ENCODE data around the gene LRP8. TPM values are rescaled to one million over a fixed set of nuclear protein-coding genes. Genes with fewer than 3 reads are reported as not detected.

Gene LRP8
- polyA plus RNA-seq, 6 donors from 2014 or later = 0.21 to 1.5 (median 0.57) TPM; not detected in 1

GRCh38 chr1:53331446-53332185, 3.7 kb upstream of the LRP8 start:
- Mint-ChIP-seq H3K4me3 (no peak overlapping the region), H3K4me1 (peaks cover 10 to 23% (median 18%) of the 10 kb centered on the region in 3 donors), H3K9me3 (no peaks in the 10 kb centered on the region), H3K27ac (peak overlapping the region in 2 of 6 donors; percentile 14 to 56), H3K36me3 (no peaks in the 10 kb centered on the region), H3K27me3 (no peaks in the 10 kb centered on the region)
- DNase-seq = no peak
- ATAC-seq (ENCODE audit: low read depth in 2 of 2) = no peak

GRCh38 chr1:53330819-53331218, 2.9 kb upstream of the LRP8 start:
- H3K4me3 Mint-ChIP-seq = peak overlapping the region in 1 of 8 donors; percentile 63
- peaks cover 12 to 30% (median 24%) of the 10 kb centered on the region in 3 donors for H3K4me1 Mint-ChIP-seq
- no peak overlapping the region for H3K27ac Mint-ChIP-seq
- ATAC-seq (ENCODE audit: low read depth in 2 of 2) (no peak), DNase-seq (no peak)
- no peaks in the 10 kb centered on the region for H3K27me3 Mint-ChIP-seq
- H3K36me3 Mint-ChIP-seq = no peaks in the 10 kb centered on the region
- no peaks in the 10 kb centered on the region for H3K9me3 Mint-ChIP-seq

- no peaks in the 10 kb centered on the region for H3K36me3 Mint-ChIP-seq
- peaks cover 9 to 26% (median 17%) of the 10 kb centered on the region in 3 donors for H3K4me1 Mint-ChIP-seq
Measured at GRCh38 chr1:53328541-53329499, 950 bp upstream of the LRP8 start.

GRCh38 chr1:53327182-53327913, 522 bp downstream of the LRP8 start:
- peak overlapping the region in 5 of 6 donors; percentile 4 to 86 (median 68) for H3K27ac Mint-ChIP-seq
- peaks cover 9 to 26% (median 19%) of the 10 kb centered on the region in 3 donors for H3K4me1 Mint-ChIP-seq
- H3K9me3 Mint-ChIP-seq = no peaks in the 10 kb centered on the region
- ATAC-seq (ENCODE audit: low read depth in 2 of 2) (peak; percentile 7 to 11), DNase-seq (peak; percentile 29)
- no peaks in the 10 kb centered on the region for H3K36me3 Mint-ChIP-seq
- no peaks in the 10 kb centered on the region for H3K27me3 Mint-ChIP-seq
- H3K4me3 Mint-ChIP-seq = peak overlapping the region; percentile 90 to 98 (median 94)

More at GRCh38 chr1:53328541-53329499, 950 bp upstream of the LRP8 start:
- no peak for DNase-seq
- no peaks in the 10 kb centered on the region for H3K9me3 Mint-ChIP-seq
- H3K4me3 Mint-ChIP-seq = peak overlapping the region; percentile 84 to 97 (median 94)
- no peaks in the 10 kb centered on the region for H3K27me3 Mint-ChIP-seq
- ATAC-seq (ENCODE audit: low read depth in 2 of 2) = no peak
- peak overlapping the region in 1 of 6 donors; percentile 72 for H3K27ac Mint-ChIP-seq

- H3K4me3 Mint-ChIP-seq = peak overlapping the region; percentile 90 to 98 (median 94)
- H3K4me1 Mint-ChIP-seq = peaks cover 9 to 27% (median 22%) of the 10 kb centered on the region in 3 donors
- no peaks in the 10 kb centered on the region for H3K27me3 Mint-ChIP-seq
- peak overlapping the region in 4 of 6 donors; percentile 68 to 86 (median 72) for H3K27ac Mint-ChIP-seq
- DNase-seq = no peak
- no peaks in the 10 kb centered on the region for H3K36me3 Mint-ChIP-seq
- no peaks in the 10 kb centered on the region for H3K9me3 Mint-ChIP-seq
- ATAC-seq (ENCODE audit: low read depth in 2 of 2) = peak; percentile 11 to 14
Measured at GRCh38 chr1:53326598-53327181, 1.2 kb downstream of the LRP8 start.

- ATAC-seq (ENCODE audit: low read depth in 2 of 2) = peak; percentile 88 to 90
- Mint-ChIP-seq H3K9me3 (no peaks in the 10 kb centered on the region), H3K4me1 (peaks cover 10 to 32% (median 22%) of the 10 kb centered on the region in 3 donors), H3K36me3 (no peaks in the 10 kb centered on the region), H3K4me3 (peak overlapping the region; percentile 90 to 98 (median 94)), H3K27me3 (no peaks in the 10 kb centered on the region), H3K27ac (peak overlapping the region; percentile 58 to 91 (median 78))
- peak; percentile 90 for DNase-seq
Measured at GRCh38 chr1:53326088-53326597, 1.7 kb downstream of the LRP8 start.

- Mint-ChIP-seq H3K27me3 (no peaks in the 10 kb centered on the region), H3K4me3 (peak overlapping the region; percentile 90 to 98 (median 94)), H3K36me3 (no peaks in the 10 kb centered on the region), H3K4me1 (peaks cover 12 to 36% (median 22%) of the 10 kb centered on the region in 3 donors), H3K9me3 (no peaks in the 10 kb centered on the region), H3K27ac (peak overlapping the region in 5 of 6 donors; percentile 71 to 91 (median 82))
- ATAC-seq (ENCODE audit: low read depth in 2 of 2) (no peak), DNase-seq (no peak)
Measured at GRCh38 chr1:53325326-53326087, 2.4 kb downstream of the LRP8 start.

- no peaks in the 10 kb centered on the region for H3K36me3 Mint-ChIP-seq
- ATAC-seq (ENCODE audit: low read depth in 2 of 2) (no peak), DNase-seq (no peak)
- H3K4me3 Mint-ChIP-seq = peak overlapping the region in 5 of 8 donors; percentile 61 to 97 (median 94)
- peak overlapping the region in 1 of 6 donors; percentile 47 for H3K27ac Mint-ChIP-seq
- H3K27me3 Mint-ChIP-seq = no peaks in the 10 kb centered on the region
- H3K9me3 Mint-ChIP-seq = no peaks in the 10 kb centered on the region
- H3K4me1 Mint-ChIP-seq = peaks cover 12 to 36% (median 22%) of the 10 kb centered on the region in 3 donors
Measured at GRCh38 chr1:53324728-53325297, 3.1 kb downstream of the LRP8 start.

- Mint-ChIP-seq H3K27ac (no peak overlapping the region), H3K9me3 (no peaks in the 10 kb centered on the region), H3K36me3 (no peaks in the 10 kb centered on the region), H3K4me1 (peaks cover 12 to 36% (median 22%) of the 10 kb centered on the region in 3 donors), H3K27me3 (no peaks in the 10 kb centered on the region), H3K4me3 (peak overlapping the region in 3 of 8 donors; percentile 54 to 90 (median 61))
- DNase-seq = no peak
- ATAC-seq (ENCODE audit: low read depth in 2 of 2) = no peak
Measured at GRCh38 chr1:53324321-53324720, 3.5 kb downstream of the LRP8 start.

GRCh38 chr1:53323316-53323715, 4.6 kb downstream of the LRP8 start:
- peak overlapping the region in 1 of 8 donors; percentile 30 for H3K4me3 Mint-ChIP-seq
- DNase-seq = no peak
- H3K9me3 Mint-ChIP-seq = no peaks in the 10 kb centered on the region
- H3K27ac Mint-ChIP-seq = no peak overlapping the region
- ATAC-seq (ENCODE audit: low read depth in 2 of 2) = no peak
- no peaks in the 10 kb centered on the region for H3K27me3 Mint-ChIP-seq
- peaks cover 14 to 37% (median 23%) of the 10 kb centered on the region in 3 donors for H3K4me1 Mint-ChIP-seq
- no peaks in the 10 kb centered on the region for H3K36me3 Mint-ChIP-seq

GRCh38 chr1:53321776-53322602, 5.9 kb downstream of the LRP8 start:
- Mint-ChIP-seq H3K4me1 (peaks cover 23 to 37% (median 24%) of the 10 kb centered on the region in 3 donors), H3K4me3 (peak overlapping the region in 1 of 8 donors; percentile 52), H3K27ac (no peak overlapping the region)

More at GRCh38 chr1:53321776-53322602, 5.9 kb downstream of the LRP8 start:
- H3K27me3 Mint-ChIP-seq = no peaks in the 10 kb centered on the region
- no peaks in the 10 kb centered on the region for H3K36me3 Mint-ChIP-seq
- no peaks in the 10 kb centered on the region for H3K9me3 Mint-ChIP-seq
- no peak for DNase-seq
- no peak for ATAC-seq (ENCODE audit: low read depth in 2 of 2)
